ENCODE results near the gene PKDCC.

GRCh38 chr2:42012137-42012536 lies 35.7 kb upstream of the PKDCC start:
- no peak for TF ChIP-seq CTCF (IDR thresholded peaks at IDR 0.05)
- TF ChIP-seq POLR2A (IDR thresholded peaks at IDR 0.05), result no peak

All from tibial nerve (tissue), 3 donors.